GM12801 (cell line): Measurements from ENCODE around the gene EGFR.

Experiments used
- CTCF ChIP-seq: IDR thresholded peaks from one replicate; pipeline ENCODE4 v1.5.1; 2011; ENCODE audit warnings: control low read depth; ENCODE audit not compliant: insufficient read length; ENCODE audit errors: extremely low read depth

EGFR gene

GRCh38 chr7:55127622-55128081 is 108.8 kb downstream of the EGFR start:
- TF ChIP-seq CTCF, result no peak

GRCh38 chr7:55128693-55129394 is 110.0 kb downstream of the EGFR start:
- no peak for TF ChIP-seq CTCF

- no peak for TF ChIP-seq CTCF
These were observed 111.0 kb downstream of the EGFR start for GRCh38 chr7:55129541-55130394.

GRCh38 chr7:55130395-55131141 is 111.8 kb downstream of the EGFR start:
- TF ChIP-seq CTCF, result no peak

GRCh38 chr7:55131142-55131929 is 112.5 kb downstream of the EGFR start:
- TF ChIP-seq CTCF, result no peak

GRCh38 chr7:55132550-55132889 is 113.7 kb downstream of the EGFR start:
- TF ChIP-seq CTCF, result no peak
